ENCODE measurements around the gene AEBP1. TPM values are rescaled to one million over a fixed set of nuclear protein-coding genes. Genes with fewer than 3 reads are reported as not detected.

Gene AEBP1
- total and polyA plus RNA-seq, 9 of the 15 experiments (the other 6 are each of a cell fraction or from before 2014, with no cell fraction given) = 0.03 to 0.78 (median 0.30) TPM; not detected in 2

- TF ChIP-seq NR0B1 (IDR thresholded peaks at IDR 0.05; ENCODE audit: partially characterized antibody) = no peak
- no peak for TF ChIP-seq SMARCC2 (IDR thresholded peaks at IDR 0.05; ENCODE audit: low read depth)
- TF ChIP-seq TOE1 (IDR thresholded peaks at IDR 0.05; ENCODE audit: borderline replicate concordance) = no peak
- TF ChIP-seq TOE1 (CRISPR knock-in tag; IDR thresholded peaks at IDR 0.05; ENCODE audit: borderline replicate concordance, low read depth) = 0 out of 2 replicates have a peak, but pooled peaks have one; percentile 69
- TF ChIP-seq, protein P1, sequence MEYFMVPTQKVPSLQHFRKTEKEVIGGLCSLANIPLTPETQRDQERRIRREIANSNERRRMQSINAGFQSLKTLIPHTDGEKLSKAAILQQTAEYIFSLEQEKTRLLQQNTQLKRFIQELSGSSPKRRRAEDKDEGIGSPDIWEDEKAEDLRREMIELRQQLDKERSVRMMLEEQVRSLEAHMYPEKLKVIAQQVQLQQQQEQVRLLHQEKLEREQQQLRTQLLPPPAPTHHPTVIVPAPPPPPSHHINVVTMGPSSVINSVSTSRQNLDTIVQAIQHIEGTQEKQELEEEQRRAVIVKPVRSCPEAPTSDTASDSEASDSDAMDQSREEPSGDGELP (CRISPR knock-in tag; IDR thresholded peaks at IDR 0.05; ENCODE audit: borderline replicate concordance) = peak; percentile 50; the same call in 1 of the 2 replicates
- TF ChIP-seq TEAD1 (CRISPR knock-in tag; IDR thresholded peaks at IDR 0.05) = no peak
- TF ChIP-seq SLC30A9 (CRISPR knock-in tag; IDR thresholded peaks at IDR 0.05) = no peak
- TF ChIP-seq MNT (conservative IDR thresholded peaks at IDR 0.05) = peak in 1 of 2 experiments; percentile 65; a peak in 3 of 4 replicates
- no peak for TF ChIP-seq ZNF586 (CRISPR knock-in tag; conservative IDR thresholded peaks at IDR 0.05)
- TF ChIP-seq RBM39 (optimal IDR thresholded peaks at IDR 0.05; ENCODE audit: low read depth, low read length) = no peak
- no peak for TF ChIP-seq HNRNPL (IDR thresholded peaks at IDR 0.05; ENCODE audit: low read depth, low read length)
- no peak for TF ChIP-seq MEIS2 (IDR thresholded peaks at IDR 0.05; ENCODE audit: partially characterized antibody)
- TF ChIP-seq ETV6 (IDR thresholded peaks at IDR 0.05; ENCODE audit: borderline replicate concordance in 1 of 2, low read depth in 2 of 2, low read length in 1 of 2) = no peak
- peak; percentile 79; the same call in 1 of the 2 replicates for TF ChIP-seq ETV6 (CRISPR knock-in tag; IDR thresholded peaks at IDR 0.05; ENCODE audit: borderline replicate concordance)
- no peak for TF ChIP-seq JUND (IDR thresholded peaks at IDR 0.05; ENCODE audit: borderline replicate concordance, low read depth, low read length)
- no peak for TF ChIP-seq JUND (tag; IDR thresholded peaks at IDR 0.05; ENCODE audit: borderline replicate concordance, low read depth, low read length)
- no peak for TF ChIP-seq ARHGAP35 (IDR thresholded peaks at IDR 0.05; ENCODE audit: partially characterized antibody)
These were observed 42.1 kb downstream of the AEBP1 start (continued) for GRCh38 chr7:44145969-44146911.
